Mucosa of descending colon (tissue), 3 donors: ENCODE data around the gene IQGAP2. TPM values are rescaled to one million over a fixed set of nuclear protein-coding genes. Genes with fewer than 3 reads are reported as not detected.

Experiments
- ATAC-seq: fragments of 200-7000 bp; cut with Tn5 transposase; one replicate; pipeline ENCODE4 v1.9.1; 2020; ENCODE audit warnings: mild to moderate bottlenecking, moderate library complexity
- DNase-seq, 3 donors: peaks; one replicate each; pipeline ENCODE4 v3.0.0-alpha.2; 2020
- H3K36me3 ChIP-seq: fragments of 200-600 bp; one replicate; pipeline ENCODE4 v1.8.0; 2021; ENCODE audit warnings: low read depth, mild to moderate bottlenecking
- H3K4me1 ChIP-seq: fragments of 200-600 bp; one replicate; pipeline ENCODE4 v1.8.0; 2021; ENCODE audit warnings: low read depth, mild to moderate bottlenecking
- H3K4me3 ChIP-seq: fragments of 200-600 bp; one replicate; pipeline ENCODE4 v1.8.0; 2021; ENCODE audit warnings: mild to moderate bottlenecking
- H3K9me3 ChIP-seq: fragments of 200-600 bp; one replicate; pipeline ENCODE4 v1.8.0; 2021; ENCODE audit warnings: mild to moderate bottlenecking
- intact Hi-C, 2 donors: fragments of 100-400 bp; cut with DNase I in 1 of 2; cut with micrococcal nuclease in 1 of 2; formaldehyde crosslinking; loops; one replicate each; pipeline versions ENCODE4 v1.11.0 to v1.11.1; 2022; cut with DNase I, micrococcal nuclease
- total RNA-seq, 3 donors: library from RNA; stranded (reverse); fragmentation: NEBNext Ultra II Directional in 2 of 3; extraction: Animal tissue kit (Norgen Biotek cat#: 25700) in 2 of 3; gene quantifications; one replicate each; pipeline versions ENCODE4 v1.2.1 to v1.2.4, GENCODE V29; 2021 to 2023
- TF ChIP-seq, protein P1 (sequence below): fragments of 200-600 bp; IDR thresholded peaks from one replicate; pipeline ENCODE4 v1.8.0; 2022; ENCODE audit warnings: antibody characterized with exemption, mild to moderate bottlenecking
- donor health status: DM: no; HTN: no; CAD: no; lungs with moderate emphysema.
- donor health status: DM: no; HTN: no; CAD: no.
- donor health status: DM: no; HTN: yes; CAD: no.

The IQGAP2 gene
- total RNA-seq, 3 donors from 2014 or later = 59.7 to 159 (median 84.8) TPM

DNA sequence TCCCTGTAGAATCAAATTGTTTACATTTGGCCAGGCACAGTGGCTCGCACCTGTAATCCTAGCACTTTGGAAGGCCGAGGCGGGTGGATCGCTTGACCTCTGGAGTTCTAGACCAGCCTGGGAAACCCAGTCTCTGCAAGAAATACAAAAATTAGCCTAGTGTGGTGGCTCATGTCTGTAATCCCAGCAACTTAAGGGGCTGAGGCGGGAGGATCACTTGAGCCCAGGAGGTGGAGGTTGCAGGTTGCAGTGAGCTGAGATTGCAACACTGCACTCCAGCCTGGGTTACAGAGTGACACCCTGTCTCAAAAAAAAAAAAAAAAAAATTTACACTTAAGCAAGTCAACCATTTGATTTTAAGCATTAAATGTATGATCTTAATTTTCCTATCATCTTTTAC, 17.5 kb upstream of the IQGAP2 start:
- H3K36me3 ChIP-seq = no peaks in the 10 kb centered on the region
- H3K4me3 ChIP-seq = no peak overlapping the region
- intact Hi-C loops = no loop called here
- H3K9me3 ChIP-seq = no peaks in the 10 kb centered on the region
- DNase-seq (no peak), ATAC-seq (no peak)
- peaks cover 21% of the 10 kb centered on the region for H3K4me1 ChIP-seq
- TF ChIP-seq, protein P1, sequence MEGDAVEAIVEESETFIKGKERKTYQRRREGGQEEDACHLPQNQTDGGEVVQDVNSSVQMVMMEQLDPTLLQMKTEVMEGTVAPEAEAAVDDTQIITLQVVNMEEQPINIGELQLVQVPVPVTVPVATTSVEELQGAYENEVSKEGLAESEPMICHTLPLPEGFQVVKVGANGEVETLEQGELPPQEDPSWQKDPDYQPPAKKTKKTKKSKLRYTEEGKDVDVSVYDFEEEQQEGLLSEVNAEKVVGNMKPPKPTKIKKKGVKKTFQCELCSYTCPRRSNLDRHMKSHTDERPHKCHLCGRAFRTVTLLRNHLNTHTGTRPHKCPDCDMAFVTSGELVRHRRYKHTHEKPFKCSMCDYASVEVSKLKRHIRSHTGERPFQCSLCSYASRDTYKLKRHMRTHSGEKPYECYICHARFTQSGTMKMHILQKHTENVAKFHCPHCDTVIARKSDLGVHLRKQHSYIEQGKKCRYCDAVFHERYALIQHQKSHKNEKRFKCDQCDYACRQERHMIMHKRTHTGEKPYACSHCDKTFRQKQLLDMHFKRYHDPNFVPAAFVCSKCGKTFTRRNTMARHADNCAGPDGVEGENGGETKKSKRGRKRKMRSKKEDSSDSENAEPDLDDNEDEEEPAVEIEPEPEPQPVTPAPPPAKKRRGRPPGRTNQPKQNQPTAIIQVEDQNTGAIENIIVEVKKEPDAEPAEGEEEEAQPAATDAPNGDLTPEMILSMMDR = no peak

DNA sequence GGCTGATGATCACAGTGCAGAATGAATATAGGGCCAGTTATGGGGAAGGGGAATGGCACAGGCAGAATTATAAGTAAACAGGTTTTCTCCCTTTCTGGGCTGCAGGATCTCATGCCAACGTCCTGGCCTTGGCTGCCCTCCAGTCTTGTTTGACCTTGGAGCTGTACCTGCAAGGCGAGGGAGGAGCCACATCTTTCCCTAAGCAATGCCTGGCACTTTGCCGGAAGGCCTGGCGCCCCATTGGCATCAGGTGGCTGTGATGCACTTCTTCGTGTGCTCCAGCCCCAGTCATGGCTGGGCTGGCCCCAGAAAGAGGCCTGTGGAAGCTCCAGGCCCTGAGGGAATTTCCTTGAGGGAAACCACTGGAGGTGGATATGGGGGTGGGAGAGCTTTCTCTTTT, 16.7 kb upstream of the IQGAP2 start:
- H3K9me3 ChIP-seq = no peaks in the 10 kb centered on the region
- peak; percentile 86 to 94 (median 90) for DNase-seq
- peaks cover 17% of the 10 kb centered on the region for H3K4me1 ChIP-seq
- intact Hi-C loops = no loop called here
- H3K4me3 ChIP-seq = no peak overlapping the region
- TF ChIP-seq, protein P1 = no peak
- ATAC-seq = peak; percentile 91
- no peaks in the 10 kb centered on the region for H3K36me3 ChIP-seq

DNA sequence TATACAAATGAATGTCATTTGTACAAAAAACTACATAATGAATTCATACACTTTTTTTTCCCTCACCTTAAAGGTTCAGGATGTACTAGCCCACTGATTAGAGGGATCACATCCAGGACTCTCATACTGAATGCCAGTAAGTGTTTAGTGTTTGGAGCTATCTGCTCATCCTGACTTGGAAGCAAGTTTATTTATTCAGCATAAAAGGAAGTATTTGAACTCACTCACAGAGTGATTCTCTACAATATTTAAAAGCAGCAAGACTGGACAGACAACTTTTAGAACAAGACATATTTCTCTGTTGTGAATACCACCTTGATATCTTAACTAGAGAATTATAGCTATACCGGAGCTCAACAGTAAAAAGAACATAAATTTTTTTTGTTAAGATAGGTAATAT, 14.8 kb upstream of the IQGAP2 start:
- no peaks in the 10 kb centered on the region for H3K36me3 ChIP-seq
- DNase-seq (no peak), ATAC-seq (peak; percentile 29)
- TF ChIP-seq, protein P1 = no peak
- intact Hi-C loops = no loop called here
- H3K4me1 ChIP-seq = peaks cover 17% of the 10 kb centered on the region
- H3K4me3 ChIP-seq = no peak overlapping the region
- no peaks in the 10 kb centered on the region for H3K9me3 ChIP-seq

DNA sequence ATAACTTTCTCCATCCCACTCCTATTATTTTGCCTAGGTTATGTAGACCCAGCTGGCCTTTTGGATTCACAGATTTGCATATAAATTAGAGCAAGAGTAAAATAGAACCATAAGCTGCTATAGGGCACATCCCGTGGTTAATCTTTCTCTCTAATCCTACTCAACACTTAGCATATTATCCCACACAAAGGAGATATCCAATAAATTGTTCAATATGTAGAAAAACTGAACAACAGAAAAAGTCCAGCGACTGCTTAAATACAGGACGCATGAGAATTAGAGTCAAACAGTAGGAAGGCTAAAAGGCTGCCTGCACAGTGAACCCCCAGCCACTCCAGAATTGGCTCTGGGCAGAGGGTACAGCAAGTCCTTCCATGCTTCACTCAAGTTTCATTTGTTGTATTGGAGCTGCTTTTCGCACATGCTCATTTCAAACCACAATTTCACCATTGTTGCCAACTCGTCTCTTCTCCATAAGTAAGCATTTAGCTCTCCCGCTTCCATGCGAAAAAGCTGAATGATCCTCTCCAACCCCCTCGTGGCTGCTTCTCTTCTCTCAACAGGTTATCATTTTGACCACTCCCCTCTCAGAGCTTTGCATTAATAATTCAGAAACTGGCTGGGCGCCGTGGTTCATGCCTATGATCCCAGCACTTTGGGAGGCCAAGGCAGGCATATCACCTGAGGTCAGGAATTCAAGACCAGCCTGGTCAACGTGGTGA, 14.1 kb upstream of the IQGAP2 start:
- TF ChIP-seq, protein P1 = no peak
- H3K4me3 ChIP-seq = no peak overlapping the region
- H3K9me3 ChIP-seq = no peaks in the 10 kb centered on the region
- no peaks in the 10 kb centered on the region for H3K36me3 ChIP-seq
- DNase-seq (no peak), ATAC-seq (no peak)
- peaks cover 17% of the 10 kb centered on the region for H3K4me1 ChIP-seq
- intact Hi-C loops = no loop called here

DNA sequence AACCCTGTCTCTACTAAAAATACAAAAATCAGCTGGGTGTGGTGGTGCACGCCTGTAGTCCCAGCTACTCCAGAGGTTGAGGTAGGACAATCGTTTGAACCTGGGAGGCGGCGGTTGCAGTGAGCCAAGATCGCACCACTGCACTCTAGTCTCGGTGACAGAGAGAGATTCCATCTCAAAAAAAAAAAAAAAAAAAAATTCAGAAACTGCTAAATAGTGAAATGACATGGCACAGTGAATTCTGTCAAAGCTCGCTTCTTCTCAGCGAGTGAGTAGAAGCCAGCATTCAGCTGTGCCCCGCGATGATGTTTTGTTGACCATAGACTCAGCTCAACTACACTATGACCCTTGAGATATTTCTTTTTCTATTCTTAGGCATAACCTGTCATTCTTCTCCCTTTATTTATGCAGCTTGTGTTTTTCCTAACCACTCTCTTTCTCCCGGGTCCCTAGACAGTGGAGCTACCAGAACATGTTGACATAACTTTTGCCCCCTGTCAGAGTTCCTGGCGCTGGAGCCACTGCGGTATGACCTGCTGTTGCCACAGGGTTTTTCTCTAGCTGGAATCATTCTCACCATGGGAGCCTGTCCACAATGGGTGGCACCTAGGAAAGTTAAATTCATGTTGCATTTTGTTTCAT, 13.5 kb upstream of the IQGAP2 start:
- Histone ChIP-seq H3K4me1 (peaks cover 17% of the 10 kb centered on the region), H3K36me3 (no peaks in the 10 kb centered on the region), H3K9me3 (no peaks in the 10 kb centered on the region), H3K4me3 (no peak overlapping the region)
- TF ChIP-seq, protein P1 = no peak
- no peak for ATAC-seq
- intact Hi-C loops = no loop called here
- no peak for DNase-seq
